ENCODE results near the gene DOCK8.

Gene DOCK8

DNA sequence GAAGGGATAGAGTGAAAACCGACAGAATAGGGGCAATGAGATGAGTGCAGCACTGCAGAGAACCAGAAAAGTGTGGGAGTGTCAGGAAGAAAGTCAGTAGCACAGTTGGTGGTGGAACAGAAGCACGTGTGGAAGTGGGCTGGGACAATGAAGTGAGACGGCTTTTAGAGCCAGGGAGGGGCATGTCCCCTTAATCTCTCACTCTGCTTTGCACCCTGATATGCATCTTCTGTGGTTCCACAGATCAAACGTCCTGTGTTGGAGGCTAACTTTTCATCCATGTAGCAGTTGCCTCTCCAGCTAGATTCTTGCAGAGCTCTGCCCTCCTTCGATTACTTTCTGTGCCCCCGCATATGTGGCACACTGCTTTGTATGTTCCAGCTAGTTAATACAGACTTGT lies 163.6 kb downstream of the DOCK8 start:
- Histone ChIP-seq H3K4me3 (ENCODE audit: low read length) (no peak overlapping the region), H3K79me2 (ENCODE audit: low read length) (no peaks in the 10 kb centered on the region), H3K9ac (ENCODE audit: low read length) (no peak overlapping the region), H3K27me3 (replicated peaks; ENCODE audit: insufficient read depth, low read length) (no peaks in the 10 kb centered on the region), H3K4me2 (ENCODE audit: low read depth, low read length) (no peak overlapping the region), H3K9me2 (replicated peaks; ENCODE audit: insufficient read depth, low read length) (no peaks in the 10 kb centered on the region), H4K20me1 (ENCODE audit: insufficient read depth, low read length) (no peaks in the 10 kb centered on the region), H3K9me3 (replicated peaks; ENCODE audit: insufficient read depth, low read length) (no peaks in the 10 kb centered on the region), H2AFZ (ENCODE audit: low read length) (no peak overlapping the region), H3K4me1 (ENCODE audit: low read length) (no peaks in the 10 kb centered on the region), H3K36me3 (replicated peaks; ENCODE audit: insufficient read depth, low read length) (peaks cover 5% of the 10 kb centered on the region; the same call in 1 of the 2 replicates), H3K27ac (ENCODE audit: low read length) (no peak overlapping the region), H3F3A (ENCODE audit: insufficient read depth, low read length) (no peaks in the 10 kb centered on the region)
- DNase-seq = no peak
- TF ChIP-seq EZH2 (optimal IDR thresholded peaks at IDR 0.05; ENCODE audit: low read depth, low read length) (no peak), EZH2phosphoT487 (IDR thresholded peaks at IDR 0.05; ENCODE audit: low read length) (no peak)
- TF ChIP-seq, protein P1, sequence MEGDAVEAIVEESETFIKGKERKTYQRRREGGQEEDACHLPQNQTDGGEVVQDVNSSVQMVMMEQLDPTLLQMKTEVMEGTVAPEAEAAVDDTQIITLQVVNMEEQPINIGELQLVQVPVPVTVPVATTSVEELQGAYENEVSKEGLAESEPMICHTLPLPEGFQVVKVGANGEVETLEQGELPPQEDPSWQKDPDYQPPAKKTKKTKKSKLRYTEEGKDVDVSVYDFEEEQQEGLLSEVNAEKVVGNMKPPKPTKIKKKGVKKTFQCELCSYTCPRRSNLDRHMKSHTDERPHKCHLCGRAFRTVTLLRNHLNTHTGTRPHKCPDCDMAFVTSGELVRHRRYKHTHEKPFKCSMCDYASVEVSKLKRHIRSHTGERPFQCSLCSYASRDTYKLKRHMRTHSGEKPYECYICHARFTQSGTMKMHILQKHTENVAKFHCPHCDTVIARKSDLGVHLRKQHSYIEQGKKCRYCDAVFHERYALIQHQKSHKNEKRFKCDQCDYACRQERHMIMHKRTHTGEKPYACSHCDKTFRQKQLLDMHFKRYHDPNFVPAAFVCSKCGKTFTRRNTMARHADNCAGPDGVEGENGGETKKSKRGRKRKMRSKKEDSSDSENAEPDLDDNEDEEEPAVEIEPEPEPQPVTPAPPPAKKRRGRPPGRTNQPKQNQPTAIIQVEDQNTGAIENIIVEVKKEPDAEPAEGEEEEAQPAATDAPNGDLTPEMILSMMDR (IDR thresholded peaks at IDR 0.05; ENCODE audit: low read length) = no peak

DNA sequence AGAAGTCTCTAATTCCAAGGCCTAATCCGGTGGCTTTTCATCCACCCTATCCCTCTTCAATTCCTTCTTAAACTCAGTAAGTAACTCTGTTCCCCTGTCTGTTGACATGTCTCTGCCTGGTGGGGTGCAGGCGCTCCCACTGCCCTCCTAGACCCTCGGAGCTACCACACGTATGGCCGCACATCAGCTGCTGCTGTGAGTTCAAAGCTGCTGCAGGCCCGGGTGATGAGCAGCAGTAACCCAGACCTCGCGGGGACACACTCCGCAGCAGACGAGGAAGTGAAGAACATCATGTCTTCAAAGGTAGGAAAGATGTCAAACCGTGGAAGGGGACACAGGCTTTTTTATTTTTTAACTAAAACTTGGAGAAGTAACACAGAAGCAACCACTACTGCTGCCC lies 167.7 kb downstream of the DOCK8 start:
- Histone ChIP-seq H3K27me3 (replicated peaks; ENCODE audit: insufficient read depth, low read length) (no peaks in the 10 kb centered on the region), H4K20me1 (ENCODE audit: insufficient read depth, low read length) (no peaks in the 10 kb centered on the region), H3K4me1 (ENCODE audit: low read length) (no peaks in the 10 kb centered on the region), H3K4me3 (ENCODE audit: low read length) (no peak overlapping the region), H3K79me2 (ENCODE audit: low read length) (no peaks in the 10 kb centered on the region), H3K9me3 (replicated peaks; ENCODE audit: insufficient read depth, low read length) (no peaks in the 10 kb centered on the region), H3K27ac (ENCODE audit: low read length) (no peak overlapping the region), H3K36me3 (replicated peaks; ENCODE audit: insufficient read depth, low read length) (no peaks in the 10 kb centered on the region; the same call in 1 of the 2 replicates), H2AFZ (ENCODE audit: low read length) (no peak overlapping the region), H3K9ac (ENCODE audit: low read length) (no peak overlapping the region), H3K4me2 (ENCODE audit: low read depth, low read length) (no peak overlapping the region), H3F3A (ENCODE audit: insufficient read depth, low read length) (no peaks in the 10 kb centered on the region), H3K9me2 (replicated peaks; ENCODE audit: insufficient read depth, low read length) (no peaks in the 10 kb centered on the region)
- DNase-seq = no peak
- TF ChIP-seq EZH2phosphoT487 (IDR thresholded peaks at IDR 0.05; ENCODE audit: low read length) (no peak), EZH2 (optimal IDR thresholded peaks at IDR 0.05; ENCODE audit: low read depth, low read length) (no peak)
- TF ChIP-seq, protein P1 (IDR thresholded peaks at IDR 0.05; ENCODE audit: low read length) = no peak

DNA sequence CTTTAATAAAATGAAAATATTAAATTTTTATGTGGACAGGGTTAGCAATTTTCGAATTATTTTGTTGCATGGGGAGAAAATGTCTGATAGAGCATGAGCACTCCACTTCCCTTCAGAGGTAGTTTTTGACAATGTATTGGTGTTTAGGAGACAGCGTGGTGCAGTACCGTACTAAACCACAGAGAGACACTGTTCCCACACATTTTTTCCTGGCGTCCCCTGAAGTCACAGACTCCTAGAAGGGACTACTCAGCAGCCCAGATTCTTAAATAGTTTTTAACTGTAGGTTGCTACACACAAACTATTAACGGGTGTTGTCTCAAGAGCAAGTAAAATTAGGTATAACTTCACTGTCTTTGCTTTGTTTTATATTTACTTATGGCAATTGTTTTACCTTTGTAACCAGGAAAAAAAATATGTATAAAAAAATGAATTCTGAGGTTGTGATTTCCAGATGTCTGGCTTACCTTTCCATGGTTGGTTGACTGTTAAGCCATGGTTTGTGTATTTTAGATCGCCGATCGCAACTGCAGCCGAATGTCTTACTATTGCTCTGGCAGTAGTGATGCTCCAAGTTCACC lies 171.2 kb downstream of the DOCK8 start:
- H3F3A ChIP-seq (ENCODE audit: insufficient read depth, low read length) = no peaks in the 10 kb centered on the region
- no peak overlapping the region for H3K4me2 ChIP-seq (ENCODE audit: low read depth, low read length)
- H3K4me3 ChIP-seq (ENCODE audit: low read length) = no peak overlapping the region
- H3K36me3 ChIP-seq (replicated peaks; ENCODE audit: insufficient read depth, low read length) = no peaks in the 10 kb centered on the region
- H3K79me2 ChIP-seq (ENCODE audit: low read length) = no peaks in the 10 kb centered on the region
- no peaks in the 10 kb centered on the region for H4K20me1 ChIP-seq (ENCODE audit: insufficient read depth, low read length)
- no peaks in the 10 kb centered on the region for H3K9me2 ChIP-seq (replicated peaks; ENCODE audit: insufficient read depth, low read length)
- H3K27ac ChIP-seq (ENCODE audit: low read length) = no peak overlapping the region
- DNase-seq = peak; percentile 38
- no peaks in the 10 kb centered on the region for H3K4me1 ChIP-seq (ENCODE audit: low read length)
- no peak overlapping the region for H2AFZ ChIP-seq (ENCODE audit: low read length)
- H3K9ac ChIP-seq (ENCODE audit: low read length) = no peak overlapping the region
- H3K27me3 ChIP-seq (replicated peaks; ENCODE audit: insufficient read depth, low read length) = no peaks in the 10 kb centered on the region
- H3K9me3 ChIP-seq (replicated peaks; ENCODE audit: insufficient read depth, low read length) = no peaks in the 10 kb centered on the region
- TF ChIP-seq, protein P1 (IDR thresholded peaks at IDR 0.05; ENCODE audit: low read length) = peak; percentile 59
- TF ChIP-seq EZH2phosphoT487 (IDR thresholded peaks at IDR 0.05; ENCODE audit: low read length) = no peak
